H9 (cell line): ENCODE results near the gene PPP1CA. TPM values are rescaled to one million over a fixed set of nuclear protein-coding genes. Genes with fewer than 3 reads are reported as not detected.

ENCODE experiments used
- DNase-seq: peaks from one replicate; pipeline ENCODE4 v3.0.0-alpha.2; 2017
- H2AFZ ChIP-seq: one replicate; pipeline ENCODE4 v1.6.1; 2013; ENCODE audit warnings: mild to moderate bottlenecking, low read length, control low read depth, moderate library complexity
- H2AK5ac ChIP-seq: 2 replicates; pipeline ENCODE4 v1.6.1; 2013; ENCODE audit warnings: low read length, control low read depth, mixed read lengths; ENCODE audit not compliant: insufficient read length
- H2BK120ac ChIP-seq: one replicate; pipeline ENCODE4 v1.6.1; 2013; ENCODE audit warnings: low read depth, mild to moderate bottlenecking, low read length, control low read depth, inconsistent platforms; ENCODE audit not compliant: poor library complexity, severe bottlenecking
- H2BK12ac ChIP-seq: 2 replicates; pipeline ENCODE4 v1.6.1; 2013; ENCODE audit warnings: low read length, control low read depth, mixed read lengths, low read depth; ENCODE audit not compliant: insufficient read length
- H2BK15ac ChIP-seq: 2 replicates; pipeline ENCODE4 v1.6.1; 2013; ENCODE audit warnings: low read depth, low read length, control low read depth
- H2BK20ac ChIP-seq: one replicate; pipeline ENCODE4 v1.6.1; 2013; ENCODE audit warnings: low read depth, mild to moderate bottlenecking, low read length, control low read depth, inconsistent platforms; ENCODE audit not compliant: poor library complexity, severe bottlenecking
- H2BK5ac ChIP-seq: 2 replicates; pipeline ENCODE4 v1.6.1; 2013; ENCODE audit warnings: low read length, control low read depth, mixed read lengths; ENCODE audit not compliant: insufficient read length
- H3K14ac ChIP-seq: 2 replicates; pipeline ENCODE4 v1.6.1; 2013; ENCODE audit warnings: low read length, control low read depth; ENCODE audit not compliant: insufficient read depth
- H3K18ac ChIP-seq: 2 replicates; pipeline ENCODE4 v1.6.1; 2013; ENCODE audit warnings: low read depth, mild to moderate bottlenecking, mixed read lengths, low read length, control low read depth; ENCODE audit not compliant: insufficient read length
- H3K23ac ChIP-seq: 2 replicates; pipeline ENCODE4 v1.6.1; 2013; ENCODE audit warnings: low read length, control low read depth, mixed read lengths, low read depth; ENCODE audit not compliant: insufficient read length
- H3K23me2 ChIP-seq: 2 replicates; pipeline ENCODE4 v1.6.1; 2013; ENCODE audit warnings: low read depth, mild to moderate bottlenecking, mixed read lengths, low read length, control low read depth; ENCODE audit not compliant: insufficient read length, poor library complexity, severe bottlenecking
- H3K27ac ChIP-seq: 2 replicates; pipeline ENCODE4 v1.5.1; 2013; ENCODE audit warnings: low read length, control low read depth, mixed read lengths, low read depth; ENCODE audit not compliant: insufficient read length
- H3K27me3 ChIP-seq: 2 replicates; pipeline ENCODE4 v1.6.1; 2013; ENCODE audit warnings: low read length, control low read depth, inconsistent platforms; ENCODE audit not compliant: insufficient read depth
- H3K4ac ChIP-seq: 2 replicates; pipeline ENCODE4 v1.6.1; 2013; ENCODE audit warnings: low read depth, mild to moderate bottlenecking, control low read depth, inconsistent platforms, low read length, moderate library complexity
- H3K4me1 ChIP-seq: 2 replicates; pipeline ENCODE4 v1.6.1; 2013; ENCODE audit warnings: low read length, control low read depth, inconsistent platforms; ENCODE audit not compliant: insufficient read depth
- H3K4me2 ChIP-seq: 2 replicates; pipeline ENCODE4 v1.6.1; 2013; ENCODE audit warnings: low read length, control low read depth, mixed read lengths; ENCODE audit not compliant: insufficient read length, insufficient read depth
- H3K56ac ChIP-seq: 2 replicates; pipeline ENCODE4 v1.6.1; 2013; ENCODE audit warnings: low read depth, mild to moderate bottlenecking, mixed read lengths, low read length, control low read depth; ENCODE audit not compliant: insufficient read length
- H3K79me1 ChIP-seq: 2 replicates; pipeline ENCODE4 v1.6.1; 2013; ENCODE audit warnings: low read depth, mild to moderate bottlenecking, moderate library complexity, low read length, control low read depth, inconsistent platforms; ENCODE audit not compliant: insufficient read depth, poor library complexity, severe bottlenecking
- H3K79me2 ChIP-seq: 2 replicates; pipeline ENCODE4 v1.6.1; 2013; ENCODE audit warnings: low read length, control low read depth, inconsistent platforms; ENCODE audit not compliant: insufficient read depth
- H3K9ac ChIP-seq: 2 replicates; pipeline ENCODE4 v1.6.1; 2013; ENCODE audit warnings: low read length, control low read depth, mixed read lengths; ENCODE audit not compliant: insufficient read length; ENCODE audit errors: extremely low read depth
- H3K9me3 ChIP-seq: one replicate; pipeline ENCODE4 v1.6.1; 2013; ENCODE audit warnings: low read depth, low read length, inconsistent platforms; ENCODE audit not compliant: control insufficient read depth
- H3T11ph ChIP-seq: one replicate; pipeline ENCODE4 v1.6.1; 2013; ENCODE audit warnings: mild to moderate bottlenecking, low read length, control low read depth, inconsistent platforms
- H4K20me1 ChIP-seq: one replicate; pipeline ENCODE4 v1.6.1; 2013; ENCODE audit not compliant: control insufficient read depth, insufficient read length, insufficient read depth
- H4K5ac ChIP-seq: 2 replicates; pipeline ENCODE4 v1.6.1; 2013; ENCODE audit warnings: low read depth, mild to moderate bottlenecking, mixed read lengths, low read length, control low read depth; ENCODE audit not compliant: insufficient read length
- H4K8ac ChIP-seq: replicated peaks from 2 replicates; pipeline ENCODE4 v1.6.1; 2013; ENCODE audit warnings: low read length, control low read depth, mixed read lengths, low read depth; ENCODE audit not compliant: insufficient read length
- H4K91ac ChIP-seq: 2 replicates; pipeline ENCODE4 v1.6.1; 2013; ENCODE audit warnings: low read depth, mild to moderate bottlenecking, moderate library complexity, mixed read lengths, low read length, control low read depth; ENCODE audit not compliant: insufficient read length
- H3K27ac Mint-ChIP-seq, 3 experiments: 2 replicates in 2 of 3; 3 replicates in 1 of 3; pipeline ENCODE4 v1.8.0; 2020 to 2021; ENCODE audit warnings: mixed read lengths in 3 of 3, mild to moderate bottlenecking in 1 of 3, moderate library complexity in 1 of 3
- H3K27me3 Mint-ChIP-seq: 2 replicates; pipeline ENCODE4 v1.8.0; 2021; ENCODE audit warnings: low read depth, mild to moderate bottlenecking, moderate library complexity, mixed read lengths
- H3K36me3 Mint-ChIP-seq, 3 experiments: 2 replicates in 2 of 3; 3 replicates in 1 of 3; pipeline ENCODE4 v1.8.0; 2020 to 2021; ENCODE audit warnings: low read depth in 3 of 3, mixed read lengths in 3 of 3; ENCODE audit not compliant: insufficient read depth in 1 of 3
- H3K4me1 Mint-ChIP-seq, 2 experiments: 2 replicates each; pipeline ENCODE4 v1.8.0; 2020; ENCODE audit warnings: mixed read lengths in 2 of 2
- H3K4me3 Mint-ChIP-seq, 2 experiments: 2 replicates in 1 of 2; 3 replicates in 1 of 2; pipeline ENCODE4 v1.8.0; 2020 to 2021; ENCODE audit warnings: mild to moderate bottlenecking in 2 of 2, mixed read lengths in 2 of 2, moderate library complexity in 1 of 2
- H3K9me3 Mint-ChIP-seq, 2 experiments: 2 replicates in 1 of 2; 3 replicates in 1 of 2; pipeline ENCODE4 v1.8.0; 2020; ENCODE audit warnings: mild to moderate bottlenecking in 2 of 2, mixed read lengths in 2 of 2, moderate library complexity in 1 of 2
- CTCF ChIP-seq: fragments of 200-600 bp; sonication (generic); conservative IDR thresholded peaks from 3 replicates; pipeline ENCODE4 v1.8.0; 2021; ENCODE audit warnings: antibody characterized with exemption, mild to moderate bottlenecking
- WGBS: extraction: QIAGEN DNeasy Blood & Tissue Kit; methylation state at CpG from one replicate; pipeline ENCODE4 v1.1.7; 2013; ENCODE audit warnings: missing lambda C conversion rate, low lambda C conversion rate, mixed read lengths; ENCODE audit not compliant: insufficient read length; ENCODE audit errors: extremely low coverage; 5-methylcytosine and 5-hydroxymethylcytosine counted together
- total RNA-seq: library from RNA; stranded (reverse); gene quantifications from 2 replicates; pipeline ENCODE4 v1.2.1, GENCODE V29; 2021

The PPP1CA gene
- total RNA-seq, 1 experiment from 2014 or later, result 205 TPM

- WGBS, result no CpG with 5 or more reads among the region's 26 CpGs
Measured at GRCh38 chr11:67435031-67435726, 33.5 kb upstream of the PPP1CA start.

More at GRCh38 chr11:67435031-67435726, 33.5 kb upstream of the PPP1CA start:
- Histone ChIP-seq H3K4me1 (no peaks in the 10 kb centered on the region; the same call in 1 of the 2 replicates), H3K9me3 (no peaks in the 10 kb centered on the region), H4K91ac (peak overlapping the region; percentile 5), H3K14ac (no peak overlapping the region), H3K4me2 (no peak overlapping the region), H4K8ac (no peak overlapping the region), H2BK12ac (no peak overlapping the region), H2BK120ac (no peak overlapping the region), H3K79me2 (no peaks in the 10 kb centered on the region), H3K18ac (no peak overlapping the region), H3K23ac (no peak overlapping the region), H3K9ac (no peak overlapping the region), H2AK5ac (no peak overlapping the region), H3K4ac (no peak overlapping the region), H4K20me1 (no peaks in the 10 kb centered on the region), H2BK15ac (no peak overlapping the region), H3T11ph (no peak overlapping the region), H2BK5ac (no peak overlapping the region), H2BK20ac (no peak overlapping the region), H3K27ac (no peak overlapping the region), H4K5ac (no peak overlapping the region), H2AFZ (no peak overlapping the region), H3K27me3 (no peaks in the 10 kb centered on the region), H3K23me2 (no peaks in the 10 kb centered on the region), H3K56ac (no peak overlapping the region), H3K79me1 (no peaks in the 10 kb centered on the region)
- Mint-ChIP-seq H3K9me3 (no peaks in the 10 kb centered on the region), H3K4me3 (peak overlapping the region in 1 of 2 experiments; percentile 38; a peak in 1 of 5 replicates), H3K27me3 (no peaks in the 10 kb centered on the region; the same call in 1 of the 2 replicates), H3K27ac (peak overlapping the region; percentile 44 to 94 (median 74); a peak in 5 of 7 replicates), H3K4me1 (peaks cover 4 to 10% of the 10 kb centered on the region in 2 experiments), H3K36me3 (peaks cover 14 to 48% (median 43%) of the 10 kb centered on the region in 3 experiments; a peak in 6 of 7 replicates)
- no peak for DNase-seq
- no peak for TF ChIP-seq CTCF
